Motor neuron (in vitro differentiated cells): ENCODE measurements around the gene ANKRD37. TPM values are rescaled to one million over a fixed set of nuclear protein-coding genes. Genes with fewer than 3 reads are reported as not detected.
"Not testable (repeated sequence)": the region's sequence is repeated elsewhere in the genome, so short reads cannot be mapped to it uniquely, and the experiment has no call there.

Source experiments
- ATAC-seq, 8 experiments: fragments of 200-7000 bp; cut with Tn5 transposase; replicated peaks in 6 of 8; 2 replicates each; pipeline ENCODE4 v1.8.0; 2021; ENCODE audit warnings: mild to moderate bottlenecking in 8 of 8, moderate library complexity in 8 of 8
- H3K27ac ChIP-seq, 2 donors: fragments of 250-450 bp; sonication (Bioruptor Pico); 2 replicates each; pipeline ENCODE4 v1.9.0; 2021; ENCODE audit warnings: antibody characterized with exemption in 2 of 2, mild to moderate bottlenecking in 2 of 2, moderate library complexity in 1 of 2
- H3K4me1 ChIP-seq, 2 donors: fragments of 250-450 bp; sonication (Bioruptor Pico); replicated peaks in 1 of 2; 2 replicates each; pipeline ENCODE4 v1.6.1; 2021; ENCODE audit warnings: antibody characterized with exemption in 2 of 2, mild to moderate bottlenecking in 2 of 2, moderate library complexity in 1 of 2
- H3K4me3 ChIP-seq, 5 donors: fragments of 250-450 bp; sonication (Bioruptor Pico); 2 replicates each; pipeline ENCODE4 v1.9.0; 2021; ENCODE audit warnings: antibody characterized with exemption in 5 of 5, mild to moderate bottlenecking in 5 of 5, moderate library complexity in 4 of 5
- WGBS, 10 experiments: fragments of 450-650 bp; shearing (Covaris generic); methylation state at CpG; one replicate each; pipeline ENCODE4 v1.0.0; 2022; 5-methylcytosine and 5-hydroxymethylcytosine counted together
- in situ Hi-C, 9 experiments: fragments of 400-800 bp; cut with MboI; loops; one replicate each; pipeline ENCODE4 v1.15.0; 2021; ENCODE audit warnings: low sequenced_read_pairs in 9 of 9, low pct_unique_long_range_greater_than_20kb in 2 of 9; ENCODE audit not compliant: unreplicated experiment in 9 of 9
- total RNA-seq, 8 experiments: library from RNA; unstranded; fragments of 300-600 nt; gene quantifications; 2 replicates each; pipeline versions ENCODE4 v1.2.3 to v1.2.4, GENCODE V29; 2022

ANKRD37 gene
- 10 to 100 TPM in 6 of 8 experiments, 1 to 10 TPM in 2; 4.8 to 30.9 (median 12.9) TPM for total RNA-seq

DNA sequence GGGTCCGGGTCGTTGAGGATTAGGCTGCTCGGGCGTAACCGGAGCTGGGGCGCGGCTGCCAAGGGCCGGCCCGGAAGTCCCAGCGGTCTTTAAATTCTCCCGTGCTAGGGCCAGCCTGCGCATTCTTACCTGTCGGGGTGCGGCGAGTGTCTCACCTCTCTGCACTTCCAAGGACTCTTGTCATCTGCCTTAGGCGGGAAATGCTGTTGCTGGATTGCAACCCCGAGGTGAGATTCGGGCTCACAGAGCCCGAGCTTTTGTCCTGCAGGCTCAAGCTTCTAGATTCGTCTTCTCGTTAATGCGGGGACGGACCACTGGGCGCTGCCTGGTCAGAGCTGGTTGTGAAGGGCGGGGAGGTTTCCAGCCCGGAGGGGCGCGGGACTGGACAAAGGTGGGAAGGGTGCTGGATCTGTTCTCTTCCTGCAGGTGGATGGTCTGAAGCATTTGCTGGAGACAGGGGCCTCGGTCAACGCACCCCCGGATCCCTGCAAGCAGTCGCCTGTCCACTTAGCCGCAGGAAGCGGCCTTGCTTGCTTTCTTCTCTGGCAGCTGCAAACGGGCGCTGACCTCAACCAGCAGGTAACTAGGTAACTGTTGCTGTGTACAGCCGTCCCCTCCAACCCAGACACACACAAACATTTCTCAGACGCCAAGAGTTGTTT is at the start of gene ANKRD37:
TSS of gene ANKRD37 (plus strand) at position 118 of the 662 bp plus-strand sequence. CDS start at position 201, 83 bp downstream.
- peak within 1 kb of the TSS; percentile 46 to 62 (median 56) for H3K4me3 ChIP-seq
- in situ Hi-C loops = no loop called here
- H3K4me1 ChIP-seq = peaks cover 12 to 21% of the 10 kb centered on the region in 2 donors
- peak within 1 kb of the TSS; percentile 97 to 98 for H3K27ac ChIP-seq
- peak; percentile 6 to 26 (median 18) for ATAC-seq
- WGBS, 10 experiments = 0 to 50% (median 11%) methylated on average over 1 to 21 of the region's 38 CpGs; no CpG with 5 or more reads in 2 of the 10 experiments

GRCh38 chr4:185346975-185347601 is 49.6 kb upstream of the ANKRD37 start:
- 68 to 100% (median 95%) methylated on average over 2 to 14 of the region's 14 CpGs for WGBS, 10 experiments
- H3K27ac ChIP-seq = no peak overlapping the region

DNA sequence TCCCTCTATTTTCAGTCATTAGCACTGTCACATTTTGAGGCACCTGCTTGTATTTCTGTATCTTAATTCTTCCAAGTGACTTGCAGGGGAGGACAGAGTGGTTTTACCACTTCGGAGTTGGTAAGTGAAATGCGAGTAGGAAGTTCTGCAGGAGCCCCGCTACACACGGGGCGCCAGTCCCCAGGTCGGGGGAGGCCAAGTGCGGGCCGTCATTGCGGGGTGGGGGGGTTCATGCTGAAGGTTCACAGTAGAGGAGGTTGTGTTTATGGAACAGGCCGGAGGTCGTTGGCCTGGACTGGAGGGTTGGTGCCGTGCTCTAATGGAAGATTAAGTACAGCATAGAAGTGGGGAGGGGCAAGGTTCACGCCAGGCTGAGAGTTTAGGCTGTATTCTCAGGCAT is 45.0 kb upstream of the ANKRD37 start:
- ATAC-seq = no peak
- Histone ChIP-seq H3K27ac (no peak overlapping the region), H3K4me3 (no peak overlapping the region), H3K4me1 (no peaks in the 10 kb centered on the region)
- in situ Hi-C loops = no loop called here
- 80% methylated on average over 2 of the region's 13 CpGs; no CpG with 5 or more reads in 9 of the 10 experiments for WGBS, 10 experiments

More at GRCh38 chr4:185346975-185347601, 49.6 kb upstream of the ANKRD37 start:
- no peak for ATAC-seq
- in situ Hi-C loops = no loop called here
- Histone ChIP-seq H3K4me1 (no peaks in the 10 kb centered on the region), H3K4me3 (no peak overlapping the region)

- Histone ChIP-seq H3K27ac (no peak overlapping the region), H3K4me3 (no peak overlapping the region), H3K4me1 (no peaks in the 10 kb centered on the region)
- ATAC-seq = no peak
- WGBS, 10 experiments = 96 to 100% (median 100%) methylated on average over 1 to 4 of the region's 7 CpGs; no CpG with 5 or more reads in 6 of the 10 experiments
- in situ Hi-C loops = no loop called here
Measured at GRCh38 chr4:185352202-185352601, 44.4 kb upstream of the ANKRD37 start.

GRCh38 chr4:185352741-185353140 is 43.9 kb upstream of the ANKRD37 start:
- Histone ChIP-seq H3K4me3 (no peak overlapping the region), H3K4me1 (no peaks in the 10 kb centered on the region), H3K27ac (no peak overlapping the region)
- in situ Hi-C loops = no loop called here
- WGBS, 10 experiments = 80 to 100% (median 100%) methylated on average over 1 to 2 of the region's 2 CpGs; no CpG with 5 or more reads in 2 of the 10 experiments
- no peak for ATAC-seq

- no peak overlapping the region for H3K4me3 ChIP-seq
- no peaks in the 10 kb centered on the region for H3K4me1 ChIP-seq
- WGBS, 10 experiments = 24 to 100% (median 92%) methylated on average over 2 to 5 of the region's 5 CpGs; no CpG with 5 or more reads in 2 of the 10 experiments
- ATAC-seq = no peak
- in situ Hi-C loops = no loop called here
- no peak overlapping the region for H3K27ac ChIP-seq
Measured at GRCh38 chr4:185357211-185357610, 39.4 kb upstream of the ANKRD37 start.

DNA sequence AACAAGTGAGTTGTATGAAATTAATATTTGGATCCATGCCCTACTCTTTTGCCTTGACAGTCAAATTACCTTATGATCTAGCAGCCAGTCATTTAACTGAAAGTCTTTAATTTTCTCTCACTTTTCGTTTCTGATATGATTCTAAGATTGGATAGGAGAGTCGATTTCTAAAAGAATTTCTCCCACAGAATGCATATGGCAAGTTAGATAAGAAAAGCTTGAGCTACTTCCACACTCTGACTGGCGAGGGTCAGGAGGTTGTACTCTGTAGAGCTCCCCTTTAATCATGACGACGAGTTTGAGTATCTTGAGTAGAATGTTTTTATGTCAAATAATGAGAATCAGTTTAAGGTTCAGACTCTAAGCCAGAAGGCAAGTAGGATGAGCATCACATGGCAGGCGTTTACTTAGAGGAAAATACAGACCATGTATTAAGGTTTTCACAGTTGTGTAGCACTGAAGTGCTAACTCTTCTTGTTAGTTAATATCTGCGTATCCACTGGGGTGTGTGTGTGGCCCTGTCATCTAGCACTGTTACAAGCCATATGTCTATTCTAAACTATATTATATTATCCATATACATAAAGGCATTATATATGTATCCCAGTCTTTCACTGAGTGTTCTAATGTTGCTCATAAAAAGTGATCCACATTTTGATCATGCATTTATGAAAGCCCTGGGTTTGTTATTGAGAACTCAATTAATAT is 38.8 kb upstream of the ANKRD37 start:
- Histone ChIP-seq H3K4me3 (no peak overlapping the region), H3K27ac (no peak overlapping the region), H3K4me1 (no peaks in the 10 kb centered on the region)
- 40 to 90% (median 84%) methylated on average over 1 to 7 of the region's 7 CpGs for WGBS, 10 experiments
- ATAC-seq = no peak
- in situ Hi-C loops = no loop called here

GRCh38 chr4:185358514-185358913 is 38.1 kb upstream of the ANKRD37 start:
- 17 to 100% (median 93%) methylated on average over 1 to 4 of the region's 4 CpGs; no CpG with 5 or more reads in 1 of the 10 experiments for WGBS, 10 experiments
- Histone ChIP-seq H3K4me1 (no peaks in the 10 kb centered on the region), H3K27ac (no peak overlapping the region), H3K4me3 (no peak overlapping the region)
- in situ Hi-C loops = no loop called here
- no peak for ATAC-seq

DNA sequence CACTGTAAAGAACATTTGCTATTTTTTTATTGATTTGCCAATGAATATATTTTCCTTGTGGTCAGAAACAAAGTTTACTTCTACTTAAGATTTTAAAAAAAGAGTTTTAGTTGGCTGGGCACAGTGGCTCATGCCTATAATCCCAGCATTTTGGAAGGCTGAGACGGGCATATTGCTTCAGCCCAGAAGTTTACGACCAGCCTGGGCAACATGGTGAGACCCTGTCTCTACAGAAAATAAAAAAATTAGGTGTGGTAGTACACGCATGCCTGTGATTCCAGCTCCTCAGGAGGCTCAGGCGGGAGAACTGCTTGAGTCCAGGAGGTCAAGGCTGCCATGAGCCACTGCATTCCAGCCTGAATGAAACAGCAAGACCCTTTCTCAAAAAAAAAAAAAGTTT is 37.7 kb upstream of the ANKRD37 start:
- in situ Hi-C loops = no loop called here
- no peak for ATAC-seq
- no peak overlapping the region for H3K27ac ChIP-seq
- no peak overlapping the region for H3K4me3 ChIP-seq
- 92 to 100% (median 100%) methylated on average over 1 to 4 of the region's 4 CpGs; no CpG with 5 or more reads in 1 of the 10 experiments for WGBS, 10 experiments
- H3K4me1 ChIP-seq = no peaks in the 10 kb centered on the region

GRCh38 chr4:185359767-185360446 is 36.7 kb upstream of the ANKRD37 start:
- 80 to 100% (median 98%) methylated on average over 3 to 8 of the region's 8 CpGs for WGBS, 10 experiments
- H3K27ac ChIP-seq = no peak overlapping the region
- peak in 5 of 8 experiments; percentile 61 to 83 (median 75) for ATAC-seq
- H3K4me3 ChIP-seq = no peak overlapping the region
- no peaks in the 10 kb centered on the region for H3K4me1 ChIP-seq
- in situ Hi-C loops = no loop called here

DNA sequence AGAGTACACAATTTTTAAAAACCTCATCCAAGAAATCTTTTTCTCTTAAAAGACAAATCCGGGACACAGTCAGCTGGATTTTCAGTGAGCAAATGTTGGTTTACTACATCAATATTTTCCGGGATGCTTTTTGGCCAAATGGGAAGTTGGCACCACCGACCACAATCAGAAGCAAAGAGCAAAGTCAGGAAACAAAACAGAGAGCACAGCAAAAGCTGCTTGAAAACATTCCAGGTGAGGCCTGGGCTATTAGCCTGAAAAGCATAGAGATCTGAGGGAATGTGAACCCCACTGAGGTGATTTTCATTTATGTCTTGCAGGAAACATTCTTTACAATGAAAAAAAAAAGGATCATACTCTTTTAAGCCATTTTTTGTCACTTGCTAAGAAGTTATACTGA is 34.8 kb upstream of the ANKRD37 start:
- Histone ChIP-seq H3K4me3 (no peak overlapping the region), H3K27ac (no peak overlapping the region), H3K4me1 (no peaks in the 10 kb centered on the region)
- in situ Hi-C loops = no loop called here
- no peak for ATAC-seq
- 77 to 100% (median 90%) methylated on average over 1 to 3 of the region's 3 CpGs; no CpG with 5 or more reads in 1 of the 10 experiments for WGBS, 10 experiments

GRCh38 chr4:185362570-185362969 is 34.1 kb upstream of the ANKRD37 start:
- ATAC-seq, H3K4me3 ChIP-seq, H3K27ac ChIP-seq, in situ Hi-C loops, H3K4me1 ChIP-seq: not testable (repeated sequence)
- WGBS, 10 experiments = 74 to 100% (median 97%) methylated on average over 1 to 6 of the region's 6 CpGs; no CpG with 5 or more reads in 1 of the 10 experiments

DNA sequence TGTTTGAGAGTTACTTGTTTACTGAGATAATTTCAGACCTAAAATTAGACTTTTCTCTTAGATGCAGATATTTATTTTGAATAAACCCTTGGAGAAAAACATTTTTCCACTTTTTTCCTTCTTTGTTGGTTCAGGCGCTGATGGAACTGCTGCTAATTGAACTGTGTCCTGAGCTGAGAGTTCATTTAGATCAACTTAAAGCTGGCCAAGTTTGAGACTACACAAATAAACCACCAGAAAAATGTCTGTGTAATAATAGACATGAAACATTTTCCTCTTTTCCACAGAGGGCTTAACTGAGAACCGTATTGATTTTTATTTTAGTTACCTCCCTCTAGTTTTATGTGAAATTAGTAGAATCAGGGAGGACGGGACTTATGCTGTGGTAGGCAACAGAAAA is 33.4 kb upstream of the ANKRD37 start:
- Histone ChIP-seq H3K4me1 (no peaks in the 10 kb centered on the region), H3K27ac (no peak overlapping the region), H3K4me3 (no peak overlapping the region)
- 79 to 100% (median 94%) methylated on average over 1 to 3 of the region's 3 CpGs; no CpG with 5 or more reads in 1 of the 10 experiments for WGBS, 10 experiments
- in situ Hi-C loops = no loop called here
- no peak for ATAC-seq
